Lower lobe of right lung (tissue), 2 donors: ENCODE data around the gene CD300A. TPM values are rescaled to one million over a fixed set of nuclear protein-coding genes. Genes with fewer than 3 reads are reported as not detected.

ENCODE experiments used
- ATAC-seq, 2 donors: fragments of 200-7000 bp; cut with Tn5 transposase; one replicate each; pipeline ENCODE4 v1.9.1; 2020 to 2022; ENCODE audit warnings: mild to moderate bottlenecking in 2 of 2, moderate library complexity in 2 of 2
- DNase-seq: peaks from one replicate; pipeline ENCODE4 v3.0.0-alpha.2; 2020
- H3K27ac ChIP-seq: fragments of 200-600 bp; one replicate; pipeline ENCODE4 v1.8.0; 2022
- H3K27me3 ChIP-seq: fragments of 200-600 bp; one replicate; pipeline ENCODE4 v1.8.0; 2022; ENCODE audit warnings: low read depth
- H3K36me3 ChIP-seq: fragments of 200-600 bp; one replicate; pipeline ENCODE4 v1.8.0; 2022; ENCODE audit warnings: mild to moderate bottlenecking
- H3K4me1 ChIP-seq: fragments of 200-600 bp; one replicate; pipeline ENCODE4 v1.8.0; 2022
- H3K4me3 ChIP-seq: fragments of 200-600 bp; one replicate; pipeline ENCODE4 v1.8.0; 2022; ENCODE audit warnings: mild to moderate bottlenecking
- H3K9me3 ChIP-seq: fragments of 200-600 bp; one replicate; pipeline ENCODE4 v1.8.0; 2022
- CTCF ChIP-seq: fragments of 200-600 bp; IDR thresholded peaks from one replicate; pipeline ENCODE4 v1.8.0; 2022; ENCODE audit warnings: antibody characterized with exemption, mild to moderate bottlenecking
- intact Hi-C: fragments of 100-400 bp; cut with DNase I; formaldehyde crosslinking; loops from one replicate; pipeline ENCODE4 v1.11.0; 2022
- long read RNA-seq: library from polyadenylated mRNA; unstranded; transcript quantifications from one replicate; pipeline ENCODE4 v2.0.0, GENCODE V29; 2021
- total RNA-seq: library from RNA; stranded (reverse); fragmentation: NEBNext Ultra II Directional; extraction: Animal tissue kit (Norgen Biotek cat#: 25700); gene quantifications from one replicate; pipeline ENCODE4 v1.2.1, GENCODE V29; 2021
- donor health status: DM: no; HTN: yes; CAD: no; lungs with severe emphysema.

The CD300A gene
- total RNA-seq: 27.8 TPM
- long read RNA-seq, transcript CD300A-202 (7 exons, 1,858 nt): major isoform, 24 of 50 reads
- long read RNA-seq, partial matches to known transcripts: 3 of 50 reads
- long read RNA-seq, other reads (novel, unspliced or antisense): 18 of 50 reads

GRCh38 chr17:74466111-74466827, at the start of gene CD300A:
Gene CD300A (plus strand): TSS chr17:74466634. CDS start chr17:74466704, 70 bp downstream.
- Histone ChIP-seq H3K36me3 (no peaks in the 10 kb centered on the region), H3K4me3 (peak within 1 kb of the TSS; percentile 56), H3K9me3 (no peaks in the 10 kb centered on the region), H3K27me3 (peaks cover 30% of the 10 kb centered on the region), H3K4me1 (peaks cover 19% of the 10 kb centered on the region), H3K27ac (peak within 1 kb of the TSS; percentile 79)
- DNase-seq: peak; percentile 82
- intact Hi-C loops: no loop called here
- ATAC-seq: peak; percentile 34 to 37
- TF ChIP-seq CTCF: no peak

- no peak overlapping the region for H3K27ac ChIP-seq
- peak; percentile 39 to 63 for ATAC-seq
- H3K9me3 ChIP-seq: no peaks in the 10 kb centered on the region
- H3K27me3 ChIP-seq: no peaks in the 10 kb centered on the region
- H3K4me1 ChIP-seq: no peaks in the 10 kb centered on the region
- H3K36me3 ChIP-seq: no peaks in the 10 kb centered on the region
- intact Hi-C loops: no loop called here
- no peak for DNase-seq
- no peak overlapping the region for H3K4me3 ChIP-seq
- no peak for TF ChIP-seq CTCF
These were observed 49.0 kb upstream of the CD300A start for GRCh38 chr17:74417178-74418045.

- DNase-seq: no peak
- intact Hi-C loops: no loop called here
- no peaks in the 10 kb centered on the region for H3K27me3 ChIP-seq
- no peaks in the 10 kb centered on the region for H3K9me3 ChIP-seq
- H3K27ac ChIP-seq: no peak overlapping the region
- no peak overlapping the region for H3K4me3 ChIP-seq
- no peak for ATAC-seq
- TF ChIP-seq CTCF: no peak
- no peaks in the 10 kb centered on the region for H3K4me1 ChIP-seq
- H3K36me3 ChIP-seq: no peaks in the 10 kb centered on the region
These were observed 46.5 kb upstream of the CD300A start for GRCh38 chr17:74419928-74420411.

GRCh38 chr17:74424117-74424516, 42.3 kb upstream of the CD300A start:
- DNase-seq (no peak), ATAC-seq (no peak)
- Histone ChIP-seq H3K27me3 (no peaks in the 10 kb centered on the region), H3K9me3 (no peaks in the 10 kb centered on the region), H3K4me1 (peaks cover 9% of the 10 kb centered on the region), H3K36me3 (no peaks in the 10 kb centered on the region), H3K4me3 (no peak overlapping the region), H3K27ac (no peak overlapping the region)
- no peak for TF ChIP-seq CTCF
- intact Hi-C loops: no loop called here

GRCh38 chr17:74424657-74425056, 41.8 kb upstream of the CD300A start:
- Histone ChIP-seq H3K4me1 (peaks cover 10% of the 10 kb centered on the region), H3K4me3 (no peak overlapping the region), H3K36me3 (no peaks in the 10 kb centered on the region), H3K27ac (no peak overlapping the region), H3K9me3 (no peaks in the 10 kb centered on the region), H3K27me3 (peaks cover 1% of the 10 kb centered on the region)
- intact Hi-C loops: no loop called here
- DNase-seq: no peak
- TF ChIP-seq CTCF: no peak
- no peak for ATAC-seq
